ENCODE data around the gene CALD1. TPM values are rescaled to one million over a fixed set of nuclear protein-coding genes. Genes with fewer than 3 reads are reported as not detected.

The CALD1 gene
- total RNA-seq, 1 donor from 2014 or later, result 169 TPM

DNA sequence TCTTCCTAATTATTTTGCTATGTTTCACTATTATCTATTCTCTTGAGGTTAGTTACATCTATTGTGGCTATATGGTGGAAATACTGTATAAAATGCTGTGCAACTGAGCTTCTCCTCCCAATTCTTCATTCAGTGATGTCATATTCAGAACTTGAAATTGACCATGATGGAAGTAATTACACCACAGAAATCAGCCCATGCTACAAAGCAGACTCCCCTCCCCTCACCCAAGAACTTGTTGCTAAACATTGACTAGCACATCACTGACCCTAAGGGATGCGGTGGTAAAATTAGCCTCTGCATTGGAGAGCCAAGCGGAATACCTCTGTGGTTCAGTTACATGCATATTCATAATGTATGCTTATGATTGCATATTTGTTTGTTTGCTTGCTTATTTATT is 8.8 kb downstream of the CALD1 start:
- H3K9me3 Mint-ChIP-seq, result no peaks in the 10 kb centered on the region
- DNase-seq (ENCODE audit: extremely low spot score, unreplicated experiment), result no peak
- H3K4me3 Mint-ChIP-seq, result no peak overlapping the region
- peaks cover 28% of the 10 kb centered on the region for H3K36me3 Mint-ChIP-seq
- H3K27me3 Mint-ChIP-seq, result no peaks in the 10 kb centered on the region
- H3K27ac Mint-ChIP-seq, result no peak overlapping the region
- TF ChIP-seq, protein P1, sequence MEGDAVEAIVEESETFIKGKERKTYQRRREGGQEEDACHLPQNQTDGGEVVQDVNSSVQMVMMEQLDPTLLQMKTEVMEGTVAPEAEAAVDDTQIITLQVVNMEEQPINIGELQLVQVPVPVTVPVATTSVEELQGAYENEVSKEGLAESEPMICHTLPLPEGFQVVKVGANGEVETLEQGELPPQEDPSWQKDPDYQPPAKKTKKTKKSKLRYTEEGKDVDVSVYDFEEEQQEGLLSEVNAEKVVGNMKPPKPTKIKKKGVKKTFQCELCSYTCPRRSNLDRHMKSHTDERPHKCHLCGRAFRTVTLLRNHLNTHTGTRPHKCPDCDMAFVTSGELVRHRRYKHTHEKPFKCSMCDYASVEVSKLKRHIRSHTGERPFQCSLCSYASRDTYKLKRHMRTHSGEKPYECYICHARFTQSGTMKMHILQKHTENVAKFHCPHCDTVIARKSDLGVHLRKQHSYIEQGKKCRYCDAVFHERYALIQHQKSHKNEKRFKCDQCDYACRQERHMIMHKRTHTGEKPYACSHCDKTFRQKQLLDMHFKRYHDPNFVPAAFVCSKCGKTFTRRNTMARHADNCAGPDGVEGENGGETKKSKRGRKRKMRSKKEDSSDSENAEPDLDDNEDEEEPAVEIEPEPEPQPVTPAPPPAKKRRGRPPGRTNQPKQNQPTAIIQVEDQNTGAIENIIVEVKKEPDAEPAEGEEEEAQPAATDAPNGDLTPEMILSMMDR (conservative IDR thresholded peaks at IDR 0.05), result no peak
- peaks cover 10% of the 10 kb centered on the region for H3K4me1 Mint-ChIP-seq (ENCODE audit: unreplicated experiment)

- TF ChIP-seq, protein P1 (conservative IDR thresholded peaks at IDR 0.05), result no peak
- H3K27me3 Mint-ChIP-seq, result no peaks in the 10 kb centered on the region
- H3K27ac Mint-ChIP-seq, result peak overlapping the region; percentile 35
- peaks cover 10% of the 10 kb centered on the region for H3K4me1 Mint-ChIP-seq (ENCODE audit: unreplicated experiment)
- H3K9me3 Mint-ChIP-seq, result peaks cover under 1% of the 10 kb centered on the region
- peak overlapping the region; percentile 27 for H3K4me3 Mint-ChIP-seq
- DNase-seq (ENCODE audit: extremely low spot score, unreplicated experiment), result no peak
- H3K36me3 Mint-ChIP-seq, result peaks cover 38% of the 10 kb centered on the region
Observed at GRCh38 chr7:134789967-134790685, 10.7 kb downstream of the CALD1 start.

- Mint-ChIP-seq H3K27me3 (no peaks in the 10 kb centered on the region), H3K27ac (no peak overlapping the region), H3K9me3 (peaks cover 7% of the 10 kb centered on the region), H3K4me1 (ENCODE audit: unreplicated experiment) (peaks cover 5% of the 10 kb centered on the region), H3K36me3 (peaks cover 42% of the 10 kb centered on the region), H3K4me3 (no peak overlapping the region)
- no peak for DNase-seq (ENCODE audit: extremely low spot score, unreplicated experiment)
- TF ChIP-seq, protein P1 (conservative IDR thresholded peaks at IDR 0.05), result no peak
Observed at GRCh38 chr7:134792968-134793367, 13.5 kb downstream of the CALD1 start.

GRCh38 chr7:134795231-134795630 is 15.8 kb downstream of the CALD1 start:
- Mint-ChIP-seq H3K27me3 (no peaks in the 10 kb centered on the region), H3K36me3 (peaks cover 51% of the 10 kb centered on the region), H3K4me3 (no peak overlapping the region), H3K4me1 (ENCODE audit: unreplicated experiment) (peaks cover 14% of the 10 kb centered on the region), H3K9me3 (peaks cover 7% of the 10 kb centered on the region), H3K27ac (no peak overlapping the region)
- no peak for DNase-seq (ENCODE audit: extremely low spot score, unreplicated experiment)
- TF ChIP-seq, protein P1 (conservative IDR thresholded peaks at IDR 0.05), result no peak

DNA sequence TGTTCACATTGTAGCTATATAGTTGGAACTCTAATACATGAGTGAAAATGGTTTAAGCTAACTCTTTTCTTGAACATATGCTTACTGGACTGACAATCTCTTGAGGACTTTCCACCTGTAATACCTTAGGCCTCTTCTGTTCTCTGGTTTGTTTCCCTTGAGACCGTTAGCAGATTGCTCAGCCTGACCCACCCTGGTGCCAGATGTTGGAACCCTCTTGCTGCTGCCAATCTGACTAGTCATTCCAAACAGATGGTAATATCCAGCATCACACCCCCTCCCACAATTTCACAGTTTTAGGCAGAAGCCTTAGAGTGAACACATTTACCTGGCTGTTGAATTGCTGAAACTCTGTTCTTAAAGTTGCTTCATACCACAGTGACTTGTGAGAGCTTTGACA is 18.7 kb downstream of the CALD1 start:
- H3K36me3 Mint-ChIP-seq, result peaks cover 32% of the 10 kb centered on the region

More for the DNA sequence above, 18.7 kb downstream of the CALD1 start:
- Mint-ChIP-seq H3K9me3 (peaks cover 7% of the 10 kb centered on the region), H3K4me3 (no peak overlapping the region), H3K27me3 (no peaks in the 10 kb centered on the region), H3K4me1 (ENCODE audit: unreplicated experiment) (peaks cover 10% of the 10 kb centered on the region), H3K27ac (no peak overlapping the region)
- TF ChIP-seq, protein P1 (conservative IDR thresholded peaks at IDR 0.05), result no peak
- DNase-seq (ENCODE audit: extremely low spot score, unreplicated experiment), result no peak
